Stimulated activated CD4-positive, alpha-beta T cell treated with anti-CD3 and anti-CD28 coated beads, Interleukin-2, amount 100 ng/mL, for 4 hours (primary cell): ENCODE measurements around the gene KRTAP19-3.
"Not testable (repeated sequence)": the region's sequence is repeated elsewhere in the genome, so short reads cannot be mapped to it uniquely, and the experiment has no call there.

Experiments
- DNase-seq: peaks from one replicate; pipeline ENCODE4 v3.0.0-alpha.2; 2020; ENCODE audit warnings: low read depth

Gene KRTAP19-3

DNA sequence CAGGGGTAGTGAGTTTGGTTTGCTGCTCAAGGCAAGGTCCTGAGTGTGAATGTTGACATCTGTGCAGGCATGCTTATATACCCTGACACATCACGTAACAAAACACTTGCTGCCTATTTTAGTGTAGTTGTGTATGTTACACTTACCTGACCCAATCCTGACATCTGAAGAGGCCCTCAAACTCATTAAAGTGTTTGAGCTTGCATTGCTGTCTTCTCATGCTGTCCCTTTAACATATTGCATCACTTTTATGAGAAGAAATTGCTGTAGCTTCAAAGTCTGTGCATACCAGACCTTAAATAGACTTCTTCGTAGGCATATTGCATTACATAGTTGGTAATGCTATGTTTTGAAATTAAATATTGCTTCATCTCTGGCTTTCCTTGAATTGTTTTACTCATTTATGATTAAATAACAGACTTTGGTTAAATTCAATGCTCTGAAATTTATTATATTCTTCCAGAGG is at the start of gene KRTAP19-3:
KRTAP19-3 (minus strand) TSS at position 51 of the 466 bp plus-strand sequence. CDS start 56 bp downstream, outside the sequence.
- DNase-seq = no peak

DNA sequence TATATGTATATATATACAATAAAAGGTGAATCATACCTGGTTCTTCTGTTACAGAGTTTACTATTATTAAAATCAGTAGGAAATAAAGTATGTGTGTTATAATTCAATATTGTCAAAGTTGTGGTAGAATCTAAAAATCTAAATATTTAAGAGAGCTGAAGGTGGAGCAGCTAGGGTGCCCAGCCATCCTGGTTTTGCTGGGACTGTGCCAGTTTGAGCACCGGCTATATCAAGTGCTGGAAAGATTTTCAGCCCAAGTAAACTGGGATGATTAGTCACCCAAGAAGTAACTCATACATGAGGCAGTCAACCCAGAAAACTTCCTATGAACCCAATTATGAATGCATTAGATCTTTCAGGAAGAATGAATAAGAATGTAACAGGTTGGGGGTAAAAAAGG is 27.1 kb upstream of the KRTAP19-3 start:
- DNase-seq = no peak

DNA sequence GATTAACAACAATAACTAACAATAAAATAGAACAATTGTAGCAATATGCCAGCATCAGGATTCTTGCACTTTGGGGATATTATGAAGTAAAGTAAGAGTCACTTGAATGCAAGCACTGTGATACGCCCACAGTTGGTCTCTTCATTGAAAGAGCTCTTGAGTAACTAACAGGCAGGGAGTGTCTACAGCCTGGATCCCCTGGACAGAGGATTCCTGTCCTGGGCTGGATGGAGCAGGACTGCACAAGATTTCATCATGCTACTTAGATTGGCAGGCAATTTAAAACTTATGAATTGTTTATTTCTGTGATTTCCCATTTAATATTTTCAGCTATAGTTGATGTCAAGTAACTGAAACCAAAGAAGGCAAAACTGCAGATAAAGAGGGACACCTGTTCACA is 23.9 kb upstream of the KRTAP19-3 start:
- DNase-seq = no peak

GRCh38 chr21:30505621-30506205 is 13.9 kb upstream of the KRTAP19-3 start:
- not testable (repeated sequence) for DNase-seq

- no peak for DNase-seq
These were observed 10.2 kb upstream of the KRTAP19-3 start, which contains the start of gene KRTAP19-5 for GRCh38 chr21:30502041-30502440. TSS of gene KRTAP19-5 (minus strand) at chr21:30502141. CDS start at chr21:30502090, 51 bp downstream.

- no peak for DNase-seq
These were observed 5.3 kb upstream of the KRTAP19-3 start, which contains the start of gene KRTAP19-4 for GRCh38 chr21:30497065-30497464. TSS of gene KRTAP19-4 (minus strand) at chr21:30497165. CDS start at chr21:30497110, 55 bp downstream.

- DNase-seq = no peak
These were observed 4.5 kb downstream of the KRTAP19-3 start, which contains the start of gene KRTAP19-2 for GRCh38 chr21:30487336-30487735. TSS of gene KRTAP19-2 (minus strand) at chr21:30487436. CDS start at chr21:30487348, 88 bp downstream.

GRCh38 chr21:30486180-30486579 is 5.6 kb downstream of the KRTAP19-3 start:
- DNase-seq = no peak

GRCh38 chr21:30482130-30482529 is 9.7 kb downstream of the KRTAP19-3 start:
- DNase-seq = no peak

- DNase-seq = no peak
These were observed 11.7 kb downstream of the KRTAP19-3 start, which contains the start of gene KRTAP19-1 for GRCh38 chr21:30480145-30480544. TSS of gene KRTAP19-1 (minus strand) at chr21:30480367. CDS start at chr21:30480317, 50 bp downstream.

GRCh38 chr21:30479259-30479658 is 12.6 kb downstream of the KRTAP19-3 start:
- no peak for DNase-seq

DNA sequence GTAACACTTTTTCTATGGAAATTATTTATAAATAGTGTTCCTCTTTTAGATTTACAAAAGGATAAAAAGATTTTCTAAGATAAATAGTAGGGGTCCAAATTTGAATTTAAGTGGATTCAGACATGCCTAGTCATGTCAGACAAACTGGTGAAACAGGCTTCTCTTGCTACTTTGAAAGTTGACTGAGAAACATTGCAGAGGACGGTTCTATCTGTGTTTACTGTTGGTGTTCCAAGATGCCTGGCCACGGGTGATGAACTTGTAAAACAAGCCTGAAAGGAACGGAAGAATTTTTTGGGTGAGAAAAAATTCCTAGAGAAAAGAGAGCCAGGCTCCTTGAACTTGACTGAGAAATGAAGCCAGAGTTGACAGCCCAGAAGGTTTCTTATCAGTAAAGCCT is 13.8 kb downstream of the KRTAP19-3 start:
- no peak for DNase-seq

DNA sequence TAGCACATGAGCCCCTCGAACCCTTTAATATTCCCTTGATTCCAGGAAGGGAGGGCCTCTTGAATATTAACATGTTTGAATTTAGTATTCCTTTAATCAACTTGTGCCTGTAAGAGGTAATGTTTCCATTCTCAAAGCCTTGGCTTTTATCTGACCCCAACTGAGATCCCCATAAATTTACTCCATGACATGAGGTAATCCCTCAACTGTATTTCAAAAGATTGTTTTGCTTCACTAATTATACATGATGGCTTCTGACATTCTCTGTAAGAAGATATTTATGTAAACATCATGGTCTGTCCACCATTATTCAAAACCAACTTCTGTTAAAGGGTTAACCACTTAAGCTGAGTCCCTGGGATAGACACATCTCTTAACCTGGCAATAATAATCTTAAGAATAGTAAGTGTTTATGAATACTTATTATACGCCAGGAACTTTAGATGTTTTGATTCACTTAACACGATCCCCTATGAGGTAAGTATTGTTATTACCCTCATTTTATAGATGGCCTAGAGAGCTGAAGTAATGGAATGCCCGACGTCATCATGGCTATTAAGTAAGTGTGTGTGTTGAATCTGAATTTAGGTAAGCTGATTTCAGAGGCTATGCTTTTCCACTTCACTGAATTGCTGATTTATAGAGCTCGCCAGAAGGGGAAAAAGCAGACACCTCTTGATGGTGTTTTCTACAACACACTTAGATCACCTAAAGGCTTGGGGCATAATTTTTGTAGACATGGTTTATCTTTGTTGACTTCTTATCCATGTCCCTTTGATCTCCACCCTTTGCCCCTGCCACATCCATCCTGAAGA is 22.7 kb downstream of the KRTAP19-3 start:
- no peak for DNase-seq

DNA sequence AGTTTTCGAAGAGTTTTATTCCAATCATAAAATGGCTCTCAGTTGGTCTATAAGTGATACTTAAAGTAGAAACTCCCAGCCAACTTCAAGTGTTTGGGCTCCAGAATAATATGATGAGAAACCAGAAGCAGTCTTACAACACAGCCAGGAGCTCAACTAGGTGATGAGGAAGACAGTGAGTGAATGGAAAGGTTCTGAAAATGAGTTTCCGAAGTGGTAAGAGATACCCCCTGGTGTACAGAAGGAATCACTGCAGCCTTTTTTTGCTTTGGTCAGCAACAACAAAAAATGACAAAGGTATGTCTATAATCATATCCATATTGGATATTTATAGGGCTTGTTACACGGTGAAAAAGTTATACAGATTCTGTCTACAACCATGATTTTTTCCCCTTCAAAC is 28.1 kb downstream of the KRTAP19-3 start:
- no peak for DNase-seq

DNA sequence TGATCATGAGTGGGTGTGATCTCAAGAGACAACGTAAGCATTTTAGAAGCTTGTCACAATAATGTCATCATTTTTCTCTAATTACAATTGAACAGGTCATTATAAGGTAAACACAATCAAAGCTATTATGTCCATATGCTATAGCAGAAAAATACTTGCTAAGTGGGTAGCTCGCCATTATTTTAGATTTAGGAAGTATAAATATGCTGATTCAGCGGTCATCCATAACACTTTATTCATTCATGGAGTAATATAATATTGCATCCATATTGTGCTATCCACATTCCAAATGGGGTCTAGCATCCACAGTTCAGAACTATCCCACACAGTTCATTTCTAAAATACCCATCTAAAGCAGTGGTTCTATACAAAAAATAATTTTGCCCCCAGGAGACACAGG is 43.3 kb downstream of the KRTAP19-3 start:
- no peak for DNase-seq

DNA sequence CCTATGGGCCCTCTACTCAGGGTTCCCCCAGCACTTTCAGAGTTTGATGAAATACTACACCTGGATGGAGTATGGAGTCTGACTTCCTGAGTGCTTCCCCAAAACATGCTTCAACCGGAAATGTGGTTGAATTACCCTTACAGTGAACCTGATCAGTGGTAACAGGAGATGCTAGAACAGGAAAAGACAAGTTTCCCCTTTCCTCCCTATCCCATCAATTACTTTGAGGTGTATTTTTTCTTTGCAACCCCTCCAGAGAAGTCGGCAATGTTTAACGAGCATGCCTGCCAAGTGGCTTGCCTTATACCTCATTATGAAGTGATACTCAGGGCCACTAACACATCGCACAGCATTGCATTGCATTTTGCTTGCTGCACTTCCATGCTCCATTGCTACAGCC is 44.8 kb downstream of the KRTAP19-3 start:
- DNase-seq = no peak

GRCh38 chr21:30444204-30444603 is 47.6 kb downstream of the KRTAP19-3 start:
- no peak for DNase-seq

DNA sequence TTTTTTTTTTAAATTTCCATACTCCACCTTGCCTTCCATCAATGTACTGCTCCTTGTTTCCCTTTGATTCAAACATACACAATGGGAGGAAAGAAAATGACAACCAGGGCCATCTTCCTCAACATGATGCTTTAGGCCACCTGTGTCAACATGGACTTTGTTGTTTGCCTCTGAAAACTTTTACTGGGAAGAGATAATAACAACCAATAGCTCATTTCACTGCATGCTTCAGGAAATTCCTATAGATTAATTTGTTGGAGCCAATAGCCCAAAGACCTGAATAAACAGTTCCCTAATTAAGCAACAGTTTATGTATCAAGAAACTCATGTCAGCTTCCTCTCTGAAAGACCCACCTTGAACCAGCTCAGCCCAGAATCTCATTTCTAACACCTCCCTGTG is 48.6 kb downstream of the KRTAP19-3 start:
- DNase-seq = no peak
